Hematopoietic multipotent progenitor cell treated with erythropoietin and hydrocortisone succinate and interleukin-3 and kit ligand, for 8 days (in vitro differentiated cells): ENCODE data around the gene CARD14.
"Not testable (repeated sequence)": the region's sequence is repeated elsewhere in the genome, so short reads cannot be mapped to it uniquely, and the experiment has no call there.

Experiments
- DNase-seq: peaks from one replicate; pipeline ENCODE4 v3.0.0-alpha.2; 2015

CARD14 gene

GRCh38 chr17:80151333-80151732, 18.5 kb upstream of the CARD14 start:
- no peak for DNase-seq

GRCh38 chr17:80152081-80152702, 17.6 kb upstream of the CARD14 start:
- DNase-seq = peak; percentile 91

GRCh38 chr17:80153004-80153403, 16.8 kb upstream of the CARD14 start:
- no peak for DNase-seq

GRCh38 chr17:80154166-80154565, 15.7 kb upstream of the CARD14 start:
- DNase-seq = no peak

GRCh38 chr17:80155600-80155999, 14.2 kb upstream of the CARD14 start:
- not testable (repeated sequence) for DNase-seq

GRCh38 chr17:80158846-80159245, 11.0 kb upstream of the CARD14 start:
- DNase-seq = no peak

GRCh38 chr17:80160536-80160935, 9.3 kb upstream of the CARD14 start:
- DNase-seq = peak; percentile 95

GRCh38 chr17:80163336-80163735, 6.5 kb upstream of the CARD14 start:
- peak; percentile 93 for DNase-seq

GRCh38 chr17:80164185-80164584, 5.6 kb upstream of the CARD14 start:
- DNase-seq = no peak

- DNase-seq = no peak
Measured at GRCh38 chr17:80166446-80166845, 3.4 kb upstream of the CARD14 start.

- peak; percentile 54 for DNase-seq
Measured at GRCh38 chr17:80168371-80168770, 1.5 kb upstream of the CARD14 start.

- no peak for DNase-seq
Measured at GRCh38 chr17:80169107-80169506, 723 bp upstream of the CARD14 start.

GRCh38 chr17:80171681-80172080, 1.9 kb downstream of the CARD14 start:
- no peak for DNase-seq

GRCh38 chr17:80173126-80173525, 3.3 kb downstream of the CARD14 start:
- no peak for DNase-seq

- DNase-seq = no peak
Measured at GRCh38 chr17:80173916-80174315, 4.1 kb downstream of the CARD14 start.

- DNase-seq = no peak
Measured at GRCh38 chr17:80176757-80177156, 6.9 kb downstream of the CARD14 start.

GRCh38 chr17:80177986-80178595, 8.3 kb downstream of the CARD14 start:
- no peak for DNase-seq

- no peak for DNase-seq
Measured at GRCh38 chr17:80180192-80180591, 10.4 kb downstream of the CARD14 start.

- no peak for DNase-seq
Measured at GRCh38 chr17:80181431-80181830, 11.6 kb downstream of the CARD14 start.

- no peak for DNase-seq
Measured at GRCh38 chr17:80182118-80182844, 12.5 kb downstream of the CARD14 start.

- DNase-seq = no peak
Measured at GRCh38 chr17:80182845-80183223, 13.0 kb downstream of the CARD14 start.

GRCh38 chr17:80183581-80184422, 14.0 kb downstream of the CARD14 start:
- DNase-seq = no peak

GRCh38 chr17:80184423-80184714, 14.5 kb downstream of the CARD14 start:
- no peak for DNase-seq

- DNase-seq = no peak
Measured at GRCh38 chr17:80185968-80186367, 16.1 kb downstream of the CARD14 start.
